NCI-H446 treated with DMSO at 0.1 percent for 48 hours (cell line): ENCODE results near the gene CMBL.
"Not testable (repeated sequence)": the region's sequence is repeated elsewhere in the genome, so short reads cannot be mapped to it uniquely, and the experiment has no call there.

Experiments
- DNase-seq: peaks from one replicate; lab custom pipeline; 2025; lab: John Stamatoyannopoulos, UW

CMBL gene

DNA sequence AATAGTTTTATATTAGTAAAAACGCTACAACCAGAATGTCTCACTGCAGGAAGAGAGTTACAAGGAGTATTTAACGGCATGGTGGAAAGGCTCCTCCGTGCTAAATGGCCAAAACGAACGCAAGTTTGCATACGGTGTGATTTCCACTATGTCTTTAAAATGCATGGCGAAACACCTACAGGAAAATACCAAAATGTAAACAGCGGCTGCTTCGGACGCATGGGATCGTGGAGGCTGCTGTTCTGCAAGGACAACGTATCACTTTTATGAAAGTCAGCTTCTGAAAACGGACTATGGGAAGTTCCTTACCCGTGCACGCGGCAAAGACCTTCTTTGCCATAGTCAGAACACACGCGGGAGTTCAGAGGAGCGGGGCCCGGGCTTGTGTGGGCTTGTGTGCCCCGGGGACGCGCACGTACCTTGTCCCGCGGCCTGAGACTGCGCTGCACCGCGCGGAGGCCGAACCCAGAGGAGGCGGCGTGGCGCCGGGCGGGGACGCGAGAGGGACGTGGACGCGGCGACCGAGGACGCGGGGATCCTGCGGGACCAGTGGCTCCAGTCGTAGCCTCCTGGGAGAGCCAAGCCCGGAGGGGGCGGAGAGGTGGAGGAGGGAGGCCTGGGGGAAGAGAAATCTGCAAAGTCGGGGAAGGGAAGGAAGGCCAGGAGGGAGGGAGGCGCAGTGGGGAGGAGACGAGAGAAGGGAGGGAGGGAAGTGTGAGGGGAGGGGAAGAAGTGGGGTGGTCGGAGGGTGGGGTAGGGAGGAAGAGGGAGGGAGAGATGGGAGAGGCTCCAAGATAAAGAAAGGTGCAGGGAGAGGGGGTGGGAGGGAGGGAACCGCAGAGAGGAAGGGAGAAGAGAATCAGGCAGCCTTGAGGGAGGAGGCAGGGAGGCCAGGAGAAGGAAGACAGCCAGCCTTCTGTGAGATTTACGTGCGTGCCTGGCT, at the start of gene CMBL:
CMBL (minus strand) TSS at position 697 of the 943 bp plus-strand sequence. CDS start 17,140 bp downstream, outside the sequence.
- peak; percentile 66 for DNase-seq

DNA sequence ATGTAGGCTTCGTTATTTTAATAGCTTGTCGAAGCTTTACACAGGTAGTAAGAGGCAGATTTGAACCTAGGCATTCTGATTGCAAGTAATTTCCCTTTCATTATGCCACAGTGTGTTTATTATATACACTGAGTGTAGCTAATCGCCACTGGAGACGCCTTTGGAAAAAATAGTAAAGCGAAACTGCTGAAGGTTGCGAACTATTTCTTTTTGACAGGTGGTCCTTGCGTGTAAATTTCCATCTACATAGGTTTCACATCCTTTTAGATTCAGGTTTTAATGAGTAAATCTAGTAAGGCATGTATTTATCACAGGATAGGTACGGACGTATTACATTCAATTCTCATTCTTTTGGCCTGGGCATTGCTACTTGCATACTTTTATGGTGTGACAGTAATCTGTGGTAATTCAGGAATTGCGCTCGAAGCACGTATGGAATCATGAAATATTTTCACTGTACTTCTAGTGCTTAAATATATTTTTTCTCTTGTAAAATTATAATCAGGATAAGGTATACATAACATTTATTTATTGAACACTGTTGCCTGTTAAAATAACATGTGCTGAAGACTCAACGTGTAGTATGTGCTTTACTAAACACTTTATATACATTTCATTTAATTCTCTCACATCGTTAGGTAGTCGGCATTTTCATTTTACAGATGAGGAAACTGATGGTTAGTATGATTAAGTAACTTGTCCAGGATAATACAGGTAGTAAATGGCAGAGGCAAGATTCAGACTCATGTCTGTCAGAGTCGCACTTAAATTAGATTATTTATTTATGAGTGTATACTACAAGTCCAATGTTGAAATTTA, 47.6 kb upstream of the CMBL start:
- no peak for DNase-seq

DNA sequence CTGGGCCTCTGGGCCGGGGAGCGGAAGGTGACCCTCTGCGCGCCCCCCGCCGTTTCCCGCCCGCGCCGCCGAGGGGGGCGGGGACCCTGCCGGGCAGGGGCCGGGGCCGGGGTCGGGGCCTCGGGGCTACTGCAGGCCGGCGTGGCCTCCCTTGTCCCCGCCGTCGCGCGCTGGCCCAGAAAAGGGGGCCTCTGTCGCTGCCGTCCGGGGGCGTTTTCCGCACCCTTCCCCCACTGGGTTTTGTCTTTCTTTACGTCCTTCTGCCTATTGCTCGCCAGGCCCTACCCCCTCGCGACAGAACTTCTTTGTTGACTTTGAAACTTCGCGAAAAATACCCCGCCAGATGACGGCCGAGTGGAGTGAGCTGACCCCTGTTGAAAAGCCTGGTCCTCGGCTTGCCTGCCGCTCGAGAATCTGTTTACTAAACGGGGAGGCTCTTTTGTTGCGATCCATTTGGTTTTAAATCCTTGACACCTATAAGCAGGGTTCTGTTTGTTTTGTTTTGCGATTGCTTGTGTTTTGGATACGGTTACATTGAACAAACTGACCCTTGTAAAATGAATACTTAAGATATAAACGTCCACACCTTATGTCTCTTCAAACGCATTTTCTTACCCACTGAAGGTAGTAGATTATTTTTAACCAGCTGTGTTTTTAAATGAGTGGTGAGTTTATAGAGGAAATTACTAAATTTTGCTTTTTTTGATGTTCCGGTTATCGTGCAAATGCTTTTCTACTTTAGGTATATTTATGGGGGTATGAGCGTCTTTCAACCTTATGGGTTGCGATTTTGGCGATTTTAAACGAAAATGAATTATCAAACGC, 46.6 kb upstream of the CMBL start:
- DNase-seq = peak; percentile 41

DNA sequence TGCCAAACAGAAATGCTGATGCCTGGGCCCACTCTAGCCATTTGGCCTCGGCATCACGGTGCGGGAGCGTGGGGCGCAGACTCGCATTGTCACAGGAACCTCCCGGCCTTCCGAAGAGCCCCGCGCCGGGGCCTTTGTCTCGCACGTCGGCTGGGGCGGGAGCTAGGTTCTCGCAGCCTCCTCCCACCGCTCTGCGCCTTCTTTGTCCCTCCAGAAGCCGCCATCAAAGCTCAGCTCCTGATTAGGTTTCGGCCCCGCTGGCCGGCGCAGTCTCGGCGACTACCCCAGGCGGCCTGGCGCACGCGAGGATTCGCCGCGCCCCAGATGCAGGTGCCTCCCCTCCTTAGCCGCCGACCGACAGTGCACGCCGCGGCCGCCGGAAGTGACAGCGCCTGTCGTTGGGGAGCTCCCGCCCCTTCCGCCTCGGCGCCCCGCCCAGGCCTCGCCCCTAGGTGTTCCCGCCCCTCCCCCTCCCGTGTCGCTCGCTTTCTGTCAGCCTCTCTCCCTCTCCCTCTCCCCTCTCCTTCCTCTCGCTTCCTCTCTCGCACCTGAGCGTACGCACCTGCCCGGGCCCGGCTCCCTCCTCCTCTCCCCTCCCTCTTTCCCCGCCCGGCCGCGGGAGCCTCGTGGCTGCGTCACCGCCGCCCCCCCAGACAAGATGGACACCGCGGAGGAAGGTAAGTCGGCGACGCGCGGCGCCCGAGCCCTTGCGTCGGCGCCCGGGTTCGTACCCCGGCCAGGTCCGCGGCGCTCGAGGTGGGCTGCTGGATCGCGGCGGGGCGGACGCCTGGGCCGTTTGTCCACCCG, 45.7 kb upstream of the CMBL start, which contains the start of gene MARCHF6:
MARCHF6 (plus strand) TSS at position 455 of the 807 bp plus-strand sequence; CDS start at position 659, 204 bp downstream.
- peak; percentile 96 for DNase-seq

DNA sequence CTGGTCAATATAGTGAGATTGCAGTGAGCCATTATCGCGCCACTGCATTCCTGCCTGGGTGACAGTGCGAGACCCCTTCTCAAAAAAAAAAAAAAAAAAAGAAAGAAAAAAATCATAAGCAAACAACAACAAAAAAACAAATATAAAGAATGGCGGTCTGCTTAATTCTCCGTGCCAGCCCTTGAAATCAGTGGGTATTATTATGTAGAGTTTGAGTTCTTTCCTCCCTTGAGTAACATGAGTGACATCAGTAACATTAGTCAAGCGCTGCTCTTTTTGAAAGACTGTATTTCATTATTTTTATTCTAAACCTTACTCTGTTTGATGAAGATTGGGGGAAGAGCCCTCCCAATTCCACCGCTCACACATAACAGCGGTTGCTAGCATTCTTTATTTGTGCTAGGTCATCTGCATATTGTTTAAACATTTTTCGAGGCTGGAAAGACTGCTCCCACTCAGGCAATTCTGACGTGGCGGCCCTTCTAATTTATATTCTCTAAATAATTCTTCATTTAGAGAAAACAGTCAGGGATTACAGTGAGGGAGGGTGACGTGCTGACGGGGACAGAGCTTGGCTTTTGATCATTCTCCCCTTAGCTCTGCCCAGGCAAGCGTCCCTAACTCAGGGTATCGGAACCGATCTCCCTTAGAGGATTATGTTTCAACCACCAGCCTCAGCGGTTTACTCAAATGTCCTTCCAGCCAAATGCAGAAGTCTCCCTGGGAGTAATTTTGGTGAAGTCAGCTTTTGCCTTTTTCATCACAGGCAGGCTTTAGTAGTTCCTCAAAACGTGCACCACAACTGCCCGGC, 44.9 kb upstream of the CMBL start:
- no peak for DNase-seq

DNA sequence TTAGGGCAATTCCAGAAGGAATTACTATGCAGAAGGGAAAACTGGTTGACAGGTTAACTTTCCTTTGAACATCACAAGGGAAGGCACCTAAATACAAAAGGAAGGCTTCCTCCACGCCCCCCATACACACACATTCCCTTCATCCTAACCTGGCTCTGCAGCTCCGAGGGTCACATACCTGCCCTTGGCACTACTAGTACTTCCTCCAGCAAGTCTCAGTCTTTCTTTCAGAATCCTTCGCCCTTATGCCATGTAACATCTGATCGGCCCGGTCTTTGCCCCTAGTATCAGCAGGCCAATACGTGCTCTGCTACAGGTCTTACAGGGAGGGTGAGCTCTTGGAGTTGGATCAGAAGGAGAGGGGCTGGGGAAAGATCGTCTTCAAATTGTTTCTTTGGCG, 44.2 kb upstream of the CMBL start:
- DNase-seq = no peak

DNA sequence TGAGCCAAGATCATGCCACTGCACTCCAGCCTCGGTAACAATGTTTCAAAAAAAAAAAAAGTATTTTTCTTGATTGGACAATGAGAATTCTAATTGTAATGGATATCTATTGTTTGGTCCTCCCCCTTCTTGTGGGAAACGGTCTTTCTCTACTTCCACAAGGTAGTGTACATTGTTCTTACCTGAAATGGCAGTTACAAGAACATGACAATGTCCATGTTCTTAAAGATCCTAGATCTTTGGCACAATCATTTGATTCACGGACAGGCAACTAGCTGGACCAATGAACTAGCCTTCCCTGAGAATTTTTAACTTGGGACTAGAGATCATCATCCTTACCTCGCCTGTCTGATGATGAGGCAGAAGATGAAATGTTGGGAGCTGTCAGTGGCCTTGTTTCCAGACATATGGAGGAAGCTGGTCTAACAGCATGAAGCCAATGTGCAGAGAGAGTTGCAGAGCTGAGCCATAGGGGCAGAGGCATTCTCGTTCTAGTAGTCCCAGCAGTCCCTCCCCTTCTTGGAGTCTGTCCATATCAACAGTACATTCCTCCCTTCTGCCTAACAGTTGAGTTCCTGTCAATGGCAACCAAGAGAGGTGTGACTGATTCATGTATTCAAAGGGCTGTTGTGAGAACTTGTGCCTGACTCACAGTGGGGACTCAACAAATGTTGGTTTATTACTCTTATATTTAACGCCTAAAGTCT, 43.6 kb upstream of the CMBL start:
- peak; percentile 79 for DNase-seq

DNA sequence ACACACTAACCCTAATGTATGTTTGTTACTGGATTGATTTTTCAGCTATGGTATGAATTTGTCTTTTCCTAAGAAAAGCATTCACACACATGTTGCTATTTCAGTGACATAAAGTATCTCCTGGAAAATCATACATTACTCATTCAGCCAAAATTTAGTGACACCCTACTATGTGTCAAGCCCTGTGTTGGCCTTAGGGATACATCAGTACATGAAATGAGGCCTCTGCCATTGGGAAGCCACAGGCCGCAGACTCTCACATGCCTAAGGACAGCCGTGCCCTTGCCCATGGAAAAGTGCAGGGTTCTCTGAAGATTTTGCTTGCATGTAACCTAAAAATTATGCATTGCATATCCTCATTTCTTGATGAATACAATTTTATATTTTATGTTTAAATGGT, 40.6 kb upstream of the CMBL start:
- DNase-seq = no peak

DNA sequence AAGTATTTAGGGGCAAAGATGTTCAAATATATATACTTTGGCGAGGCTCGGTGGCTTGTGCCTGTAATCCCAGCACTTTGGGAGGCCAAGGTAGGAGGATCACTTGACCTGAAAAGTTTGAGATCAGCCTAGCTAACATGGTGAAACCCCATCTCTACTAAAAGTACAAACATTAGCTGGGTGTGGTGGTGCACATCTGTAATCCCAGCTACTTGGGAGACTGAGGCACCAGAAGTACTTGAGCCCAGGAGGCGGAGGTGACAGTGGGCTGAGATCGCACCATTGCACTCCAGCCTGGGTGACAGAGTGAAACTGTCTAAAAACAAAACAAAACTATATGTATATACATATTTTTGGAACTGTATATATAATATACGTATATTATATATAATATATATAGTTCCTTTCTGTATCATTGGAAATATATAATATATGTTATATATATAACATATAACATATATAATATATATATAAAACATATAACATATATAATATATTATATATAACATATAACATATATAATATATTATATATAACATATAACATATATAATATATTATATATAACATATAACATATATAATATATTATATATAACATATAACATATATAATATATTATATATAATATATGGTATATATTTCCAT, 36.9 kb upstream of the CMBL start:
- not testable (repeated sequence) for DNase-seq

DNA sequence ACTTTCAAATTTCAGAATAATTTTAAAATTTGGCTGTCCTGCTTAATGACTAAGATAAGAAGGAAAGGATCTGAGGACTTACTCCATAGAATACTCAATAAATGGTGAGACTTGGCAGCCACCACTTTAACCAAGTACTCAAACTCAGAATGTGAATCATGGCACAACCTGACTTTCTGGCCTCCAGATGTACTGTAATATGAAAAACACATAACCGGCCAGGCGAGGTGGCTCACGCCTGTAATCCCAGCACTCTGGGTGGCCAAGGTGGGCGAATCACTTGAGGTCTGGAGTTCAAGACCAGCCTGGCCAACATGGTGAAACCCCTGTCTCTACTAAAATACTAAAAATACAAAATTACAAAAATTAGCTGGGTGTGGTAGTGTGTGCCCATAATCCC, 35.8 kb upstream of the CMBL start:
- no peak for DNase-seq

DNA sequence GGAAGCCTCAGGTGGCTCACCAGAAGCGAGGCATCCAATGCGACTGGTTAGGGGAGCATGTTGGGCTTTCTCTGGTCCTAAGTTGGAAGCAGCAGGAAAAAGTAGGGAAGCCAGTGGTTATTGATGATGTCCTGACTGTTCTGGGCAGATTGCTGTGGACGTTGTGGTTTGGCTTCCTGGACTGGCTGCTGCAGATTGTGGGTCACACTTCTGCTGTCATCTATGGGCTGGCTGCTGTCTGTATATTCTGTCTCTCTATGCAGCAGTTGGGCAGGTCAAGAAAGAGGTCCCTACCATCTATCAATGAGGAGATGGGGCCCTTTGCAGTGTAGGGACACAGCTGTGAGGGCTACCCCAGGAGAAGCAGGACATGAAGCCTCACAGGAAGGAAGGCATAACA, 32.3 kb upstream of the CMBL start:
- no peak for DNase-seq

DNA sequence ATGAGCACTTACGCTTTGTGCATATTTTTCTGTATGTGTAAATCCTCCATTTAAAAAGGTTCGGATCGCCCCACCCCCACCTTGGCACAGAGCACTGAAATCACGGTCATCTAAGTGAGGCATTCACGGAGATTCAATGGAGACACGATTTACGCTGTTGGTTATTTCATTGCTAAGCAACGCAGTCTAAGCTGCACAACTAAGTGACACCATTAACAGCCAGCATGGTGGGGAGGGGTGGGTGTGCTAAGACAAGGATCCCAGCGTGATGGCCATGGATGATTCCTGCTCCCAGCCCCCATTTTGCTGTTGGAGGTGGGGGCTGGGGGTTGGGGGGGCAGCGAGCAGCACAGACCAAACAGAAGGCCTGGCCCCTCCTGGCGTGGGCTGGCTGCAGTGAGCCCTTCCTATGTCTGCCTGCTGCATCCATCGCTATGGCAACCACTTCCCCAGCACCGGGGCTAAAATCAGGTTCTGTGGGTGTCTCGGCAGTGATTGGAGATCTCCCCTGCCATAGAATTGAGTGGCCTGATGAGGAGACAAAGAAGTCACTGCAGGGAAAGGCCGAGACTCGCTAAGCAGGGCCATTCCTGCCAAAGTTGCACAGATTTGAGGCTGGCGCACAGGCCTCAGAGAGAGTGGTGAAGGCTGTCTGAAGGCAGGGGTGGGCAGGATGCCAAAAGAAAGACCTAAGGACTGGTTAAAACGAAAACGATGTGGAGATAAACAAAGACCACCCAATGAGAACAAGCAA, 31.5 kb upstream of the CMBL start:
- DNase-seq = no peak

DNA sequence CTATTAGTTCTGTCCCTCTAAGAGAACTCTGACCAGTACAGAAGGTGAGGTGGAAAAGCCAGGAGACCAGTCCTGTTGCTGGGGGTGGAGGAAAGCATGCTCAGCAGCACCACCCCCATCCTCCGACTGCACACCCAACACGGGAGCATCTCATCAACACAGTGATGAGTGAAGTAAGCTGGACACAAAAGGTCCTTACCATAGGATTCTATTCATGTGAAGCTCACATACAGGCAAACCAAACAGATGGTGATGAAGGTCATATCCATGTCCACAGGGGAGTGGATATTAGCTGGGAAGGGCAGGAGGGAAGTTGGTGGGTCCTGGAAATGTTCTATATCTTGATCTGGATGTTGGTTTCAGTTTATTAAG, 31.0 kb upstream of the CMBL start:
- no peak for DNase-seq

DNA sequence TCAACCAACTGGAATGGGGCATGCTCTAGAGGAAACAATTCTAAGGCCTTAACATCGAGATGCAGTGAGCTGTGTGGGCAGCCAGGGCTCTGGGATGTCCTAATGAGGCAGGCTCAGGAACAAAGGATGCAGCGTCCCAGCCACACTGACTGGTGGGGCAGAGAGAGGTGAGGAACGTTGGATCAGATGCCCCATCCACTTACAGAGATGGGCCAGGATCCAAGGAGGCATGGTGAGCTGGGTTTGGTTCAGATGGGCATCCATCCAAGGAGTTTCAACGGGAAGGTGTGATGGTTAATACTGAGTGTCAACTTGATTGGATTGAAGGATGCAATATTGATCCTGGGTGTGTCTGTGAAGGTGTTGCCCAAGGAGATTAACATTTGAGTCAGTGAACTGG, 30.3 kb upstream of the CMBL start:
- DNase-seq = no peak

DNA sequence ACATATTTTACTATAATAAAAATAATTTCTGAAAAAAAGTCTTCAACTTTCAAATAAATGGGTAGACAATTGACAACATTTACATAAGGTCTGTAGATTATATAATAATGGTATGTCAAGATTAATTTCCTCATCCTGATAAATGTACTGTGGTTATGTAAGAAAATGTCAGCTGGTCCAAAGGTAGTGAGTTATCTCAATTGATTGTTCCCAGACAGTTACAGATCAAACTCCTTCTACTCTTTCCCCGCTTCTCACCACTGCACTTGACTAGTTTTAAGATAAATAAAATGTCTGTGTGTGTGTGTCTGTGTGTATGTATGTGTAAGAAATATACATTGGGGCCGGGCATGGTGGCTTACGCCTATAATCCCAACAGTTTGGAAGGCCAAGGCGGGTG, 29.4 kb upstream of the CMBL start:
- DNase-seq = no peak

DNA sequence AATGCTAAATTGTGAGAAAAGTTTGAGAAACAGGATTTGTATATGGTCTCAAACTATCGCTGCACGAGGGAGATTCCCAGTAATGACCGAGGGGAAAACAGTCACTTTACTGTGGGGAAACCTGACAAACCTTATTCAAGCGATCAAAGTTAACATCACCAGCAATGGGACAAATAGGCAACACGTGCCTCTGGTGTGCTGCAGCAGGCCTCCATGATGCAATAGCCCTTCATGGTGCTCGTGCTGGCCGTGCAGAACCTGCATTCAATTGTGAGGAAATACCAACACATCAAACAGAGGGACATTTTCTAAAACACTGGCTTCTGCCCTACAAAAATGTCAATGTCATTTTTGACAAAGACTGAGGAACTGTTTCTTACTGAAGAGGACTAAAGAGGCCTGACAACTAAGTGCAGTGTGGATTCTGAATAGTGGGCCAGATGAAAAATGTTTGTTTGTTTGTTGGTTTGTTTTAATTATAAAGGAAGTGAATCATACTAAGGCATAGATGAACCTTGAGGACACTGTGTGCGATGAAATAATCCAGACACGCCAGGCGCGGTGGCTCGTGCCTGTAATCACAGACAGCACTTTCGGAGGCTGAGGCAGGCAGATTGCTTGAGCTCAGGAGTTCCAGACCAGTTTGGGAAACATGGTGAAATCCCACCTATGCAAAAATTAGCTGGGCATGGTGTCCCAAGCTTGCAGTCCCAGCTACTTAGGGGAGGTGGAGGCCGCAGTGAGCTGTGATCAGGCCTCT, 28.2 kb upstream of the CMBL start:
- DNase-seq = no peak

DNA sequence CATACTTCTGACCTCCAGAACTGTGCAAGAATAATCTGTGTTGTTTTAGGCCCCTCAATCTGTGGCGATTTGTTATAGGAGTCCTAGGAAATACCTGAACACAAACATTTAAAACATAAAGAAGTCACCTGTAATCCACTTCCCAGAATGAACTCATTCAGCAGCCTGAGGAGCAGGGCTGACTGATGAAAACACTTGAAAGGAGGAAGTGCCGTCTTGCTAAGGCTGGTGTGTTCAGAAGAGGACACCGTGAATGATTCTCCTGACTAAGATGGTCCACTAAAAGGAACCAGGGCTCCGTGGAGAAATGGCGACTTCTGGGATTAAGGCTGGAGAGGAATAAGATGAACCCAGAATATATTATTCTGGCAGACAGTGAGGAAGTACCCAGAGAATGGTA, 27.1 kb upstream of the CMBL start:
- no peak for DNase-seq
